Activated naive CD8-positive, alpha-beta T cell treated with anti-CD3 and anti-CD28 coated beads, Interleukin-2, amount 50 U/mL, for 16 hours (primary cell): ENCODE measurements around the gene RREB1.

Source experiments
- DNase-seq: peaks from one replicate; pipeline ENCODE4 v3.0.0-alpha.2; 2020; ENCODE audit warnings: low read depth, low spot score

Gene RREB1

GRCh38 chr6:7194657-7195056, 86.9 kb downstream of the RREB1 start:
- no peak for DNase-seq

DNA sequence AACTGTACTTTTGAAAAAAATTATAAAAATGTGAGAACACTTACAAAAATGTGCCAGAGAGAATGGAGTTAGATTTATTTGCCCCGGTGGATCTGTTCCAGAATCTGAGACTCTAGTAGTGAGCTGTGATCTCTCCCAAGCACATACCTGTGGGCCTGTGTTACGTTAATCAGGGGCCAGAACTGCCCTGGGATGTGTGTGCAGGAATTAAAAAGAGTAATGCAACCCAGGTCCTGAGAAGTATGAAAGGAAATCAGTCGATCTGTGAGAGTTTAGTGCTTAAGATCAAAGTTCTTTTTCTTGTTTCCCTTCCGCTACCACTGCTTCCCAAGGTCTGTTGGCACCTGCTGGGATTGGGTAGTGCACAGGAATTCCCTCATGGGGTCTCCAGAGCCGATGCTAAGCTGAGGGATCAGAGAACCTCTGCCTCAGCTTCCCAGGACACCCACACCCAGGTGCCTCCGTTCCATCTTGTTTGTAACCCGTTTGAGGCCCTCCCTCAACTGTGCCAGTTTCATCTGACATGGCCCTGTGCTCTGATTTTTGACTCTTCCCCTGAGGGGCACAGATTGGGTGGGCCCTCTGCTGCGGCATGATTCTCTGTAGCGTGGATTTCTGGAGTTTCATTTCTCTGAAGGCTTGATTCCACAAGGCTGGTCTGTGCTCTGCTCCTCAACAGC, 87.7 kb downstream of the RREB1 start:
- DNase-seq = no peak

- no peak for DNase-seq
Measured at GRCh38 chr6:7196019-7196402, 88.2 kb downstream of the RREB1 start.

DNA sequence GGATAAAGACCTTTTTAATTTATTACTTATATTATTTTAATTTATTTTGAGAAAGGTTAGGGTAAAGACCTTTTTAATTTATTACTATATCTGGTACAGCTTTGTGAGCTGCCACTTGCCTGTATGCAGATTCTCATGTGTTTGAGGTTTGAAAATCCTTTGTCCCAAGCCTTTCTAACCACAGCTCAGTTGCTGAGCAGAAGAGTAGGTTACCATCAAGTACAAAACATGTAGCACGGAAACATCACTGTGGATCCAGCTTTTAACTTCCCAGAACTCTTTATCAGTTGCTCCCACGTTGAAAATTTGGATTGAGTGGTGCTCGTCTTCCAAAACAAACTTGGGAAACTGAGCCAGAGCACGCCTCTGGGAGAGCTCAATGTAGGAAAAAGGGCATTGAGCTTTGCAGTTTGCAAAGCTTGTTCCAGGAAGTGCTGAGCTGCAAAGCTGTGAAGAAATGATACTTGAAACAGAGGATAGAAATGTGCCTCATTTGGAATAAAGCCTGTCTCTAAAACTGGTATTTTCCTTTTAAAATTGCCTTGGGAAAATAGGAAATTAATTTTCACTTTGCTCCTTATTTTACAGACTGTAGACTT, 89.0 kb downstream of the RREB1 start:
- DNase-seq = no peak

DNA sequence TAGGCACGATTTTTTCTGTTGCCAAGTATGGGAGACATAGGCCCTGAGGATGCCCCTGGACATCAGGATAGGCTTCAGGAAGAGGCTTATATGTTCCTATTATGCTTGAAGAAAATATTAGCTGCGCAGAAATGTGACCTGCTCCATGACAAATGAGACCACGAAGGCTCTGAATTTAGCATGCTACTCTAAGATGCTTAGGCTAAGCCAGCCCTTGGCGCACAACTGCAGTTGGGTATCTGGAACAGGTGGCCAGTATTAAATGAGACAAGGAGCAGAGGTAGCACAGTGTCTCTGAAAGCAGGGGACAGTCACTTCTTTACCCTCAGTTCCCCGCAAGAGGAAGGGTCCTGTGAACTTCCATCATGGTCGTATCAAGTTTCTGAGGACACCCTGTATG, 90.0 kb downstream of the RREB1 start:
- DNase-seq = no peak

GRCh38 chr6:7198833-7199800, 91.4 kb downstream of the RREB1 start:
- DNase-seq = no peak

- no peak for DNase-seq
Measured at GRCh38 chr6:7200598-7201443, 93.1 kb downstream of the RREB1 start.

DNA sequence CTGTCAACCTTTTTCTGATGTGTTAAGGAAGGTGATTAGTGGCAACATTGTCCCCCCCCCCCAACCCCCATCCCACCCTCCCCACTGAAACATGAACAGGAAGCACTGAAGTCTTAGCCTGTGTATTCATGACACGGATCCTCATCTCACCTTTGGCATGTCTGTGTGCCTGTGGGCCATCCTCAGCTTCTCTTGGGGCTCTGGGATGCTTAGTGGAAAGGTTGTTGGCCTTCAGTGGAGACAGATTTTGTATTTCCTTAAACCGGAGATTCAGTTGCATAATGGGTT, 93.6 kb downstream of the RREB1 start:
- no peak for DNase-seq

DNA sequence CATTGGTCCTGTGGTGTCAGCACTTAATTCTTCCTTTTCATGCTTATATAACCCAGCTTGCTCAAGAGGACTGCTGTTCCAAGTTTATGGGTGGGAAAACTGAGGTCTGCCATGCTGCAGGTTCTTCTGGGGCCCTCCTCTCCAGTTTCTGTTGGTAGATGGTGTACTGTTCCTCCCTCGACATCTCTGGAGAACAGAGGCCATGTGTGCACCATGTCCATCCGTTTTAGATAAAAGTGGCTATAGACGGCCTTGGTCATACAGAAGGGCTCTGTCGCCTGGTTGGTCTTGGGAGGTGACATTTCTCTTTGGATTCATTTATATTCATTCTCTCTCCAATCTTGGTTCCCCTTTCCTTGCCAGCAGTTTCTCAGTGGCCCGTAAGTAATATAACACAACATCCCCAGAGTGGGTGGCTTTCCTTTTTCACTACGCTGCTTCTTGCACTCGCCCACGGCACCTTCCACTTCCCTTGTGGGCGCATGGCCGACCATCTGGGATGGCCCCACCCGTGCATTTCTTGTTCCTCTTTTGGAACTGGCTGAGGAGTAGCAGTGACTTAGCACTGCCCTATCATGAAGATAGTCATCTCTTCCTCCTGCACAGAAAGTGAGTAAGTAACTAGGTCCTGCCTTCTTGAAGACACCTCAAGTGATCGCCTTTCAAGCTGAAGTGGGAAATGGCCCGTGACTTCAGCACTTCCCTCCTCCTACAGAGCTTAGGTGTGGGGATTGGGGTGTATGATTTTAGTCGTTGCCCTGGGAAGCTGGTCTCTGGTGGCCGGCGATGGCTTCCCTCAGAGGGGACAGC, 94.2 kb downstream of the RREB1 start:
- DNase-seq = no peak

DNA sequence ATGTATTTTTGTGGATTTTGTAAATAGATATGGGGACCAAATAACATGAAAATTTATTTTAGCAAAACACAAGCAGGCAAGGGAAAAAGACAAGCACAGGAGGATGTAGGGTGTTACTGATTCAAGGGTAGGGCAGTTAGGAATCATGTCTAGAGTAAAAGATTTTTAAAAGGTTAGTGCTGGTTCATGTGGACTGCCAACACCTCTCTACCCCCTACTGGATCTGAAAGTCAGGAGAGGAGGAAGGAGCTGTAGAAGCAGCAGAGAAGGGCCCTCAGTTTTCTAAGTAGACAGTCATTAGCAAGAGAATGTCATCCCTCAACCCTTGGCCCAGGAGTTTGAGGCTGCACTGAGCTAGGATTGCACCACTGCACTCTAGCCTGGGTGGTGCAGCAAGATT, 95.2 kb downstream of the RREB1 start:
- DNase-seq = no peak

DNA sequence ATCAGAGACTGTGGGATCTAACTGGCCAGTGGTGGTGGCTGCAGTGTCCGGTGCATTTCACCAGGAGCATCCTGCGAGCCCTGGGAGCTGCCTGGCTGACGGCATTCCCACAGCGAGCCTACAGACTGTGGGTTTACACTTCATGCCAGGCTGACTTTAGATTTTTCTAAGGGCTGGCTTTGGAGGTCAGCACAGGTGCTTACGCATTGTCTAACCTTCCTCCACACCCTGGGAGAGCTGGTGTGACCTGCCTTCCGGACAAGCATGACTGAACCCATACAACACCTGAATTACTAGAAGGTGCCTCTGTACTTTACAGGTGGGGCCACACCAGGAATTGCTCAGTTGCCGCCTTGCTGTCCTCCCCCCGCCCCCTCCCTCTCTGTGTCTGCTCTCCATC, 96.2 kb downstream of the RREB1 start:
- no peak for DNase-seq

- DNase-seq = no peak
Measured at GRCh38 chr6:7204726-7205125, 97.0 kb downstream of the RREB1 start.

- DNase-seq = no peak
Measured at GRCh38 chr6:7207720-7208119, 100.0 kb downstream of the RREB1 start.

GRCh38 chr6:7213416-7213815, 105.7 kb downstream of the RREB1 start:
- DNase-seq = no peak

DNA sequence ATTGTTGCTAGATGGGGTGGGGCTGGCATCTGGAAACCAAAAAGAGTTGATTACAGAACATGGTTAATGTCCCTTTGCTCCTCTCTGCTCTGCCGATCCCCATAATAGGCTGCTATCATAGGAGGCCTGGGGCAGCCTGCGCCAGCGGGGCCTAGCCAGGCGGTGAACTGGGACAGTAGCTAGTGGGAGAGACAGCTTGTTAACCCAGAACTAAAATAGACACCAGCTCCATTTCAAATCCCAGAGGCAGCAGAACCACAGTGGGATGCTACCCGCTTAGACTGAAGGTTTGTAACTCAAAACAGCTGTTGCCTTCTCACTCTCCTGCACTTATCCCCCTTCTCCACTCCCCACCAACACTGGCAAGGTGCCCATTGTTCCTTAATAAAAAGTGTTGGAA, 106.7 kb downstream of the RREB1 start:
- no peak for DNase-seq

- no peak for DNase-seq
Measured at GRCh38 chr6:7215131-7215530, 107.4 kb downstream of the RREB1 start.

- DNase-seq = no peak
Measured at GRCh38 chr6:7215798-7216231, 108.1 kb downstream of the RREB1 start.

- DNase-seq = no peak
Measured at GRCh38 chr6:7216941-7217621, 109.3 kb downstream of the RREB1 start.

DNA sequence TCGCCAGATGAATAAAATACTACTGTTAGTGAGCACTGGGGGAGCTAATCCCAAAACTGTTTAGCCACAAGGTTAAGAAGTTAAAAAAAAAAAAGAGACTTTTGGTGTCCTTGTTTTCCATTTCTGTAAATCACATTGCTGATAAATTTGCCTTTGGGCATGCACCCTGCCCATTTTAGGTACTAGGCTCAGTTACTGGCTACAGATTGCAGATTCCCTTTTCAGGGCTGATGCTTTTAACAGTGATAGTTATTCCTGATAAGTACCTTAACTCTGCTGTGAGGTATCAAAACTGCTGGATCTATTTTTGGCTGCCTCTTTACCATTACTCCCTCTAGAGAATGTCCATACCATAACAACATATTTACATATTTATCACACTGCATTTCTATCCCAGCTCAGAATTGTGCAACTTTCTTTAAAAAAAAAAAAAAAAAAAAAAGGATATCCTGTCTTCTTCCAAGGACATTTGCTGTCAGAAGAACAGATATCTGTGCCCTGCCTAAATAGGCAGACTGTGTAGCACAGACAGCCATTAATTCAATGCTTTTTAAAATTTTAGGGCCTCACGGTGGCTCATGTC, 110.7 kb downstream of the RREB1 start:
- DNase-seq = no peak

- DNase-seq = no peak
Measured at GRCh38 chr6:7219310-7219709, 111.5 kb downstream of the RREB1 start.
